Stimulated activated memory B cell treated with anti-CD40 and anti-IgM and Interleukin-4, amounts not matched to agents 10 μg/mL and 1 μg/mL and 100 μg/mL, for 72 hours (primary cell): ENCODE data around the gene GDI1.

Source experiments
- ATAC-seq: fragments of 150-1000 bp; cut with Tn5 transposase; 2 replicates; pipeline ENCODE4 v1.10.0; 2021
- H3K27ac Mint-ChIP-seq: one replicate; pipeline ENCODE4 v1.8.0; 2022; ENCODE audit warnings: mild to moderate bottlenecking, mixed read lengths
- H3K27me3 Mint-ChIP-seq: one replicate; pipeline ENCODE4 v1.8.0; 2022; ENCODE audit warnings: mixed read lengths
- H3K36me3 Mint-ChIP-seq: one replicate; pipeline ENCODE4 v1.8.0; 2022; ENCODE audit warnings: mixed read lengths
- H3K4me1 Mint-ChIP-seq: one replicate; pipeline ENCODE4 v1.8.0; 2022; ENCODE audit warnings: mixed read lengths
- H3K4me3 Mint-ChIP-seq: one replicate; pipeline ENCODE4 v1.8.0; 2022; ENCODE audit warnings: mild to moderate bottlenecking, moderate library complexity, mixed read lengths
- H3K9me3 Mint-ChIP-seq: one replicate; pipeline ENCODE4 v1.8.0; 2022; ENCODE audit warnings: mixed read lengths

Gene GDI1

DNA sequence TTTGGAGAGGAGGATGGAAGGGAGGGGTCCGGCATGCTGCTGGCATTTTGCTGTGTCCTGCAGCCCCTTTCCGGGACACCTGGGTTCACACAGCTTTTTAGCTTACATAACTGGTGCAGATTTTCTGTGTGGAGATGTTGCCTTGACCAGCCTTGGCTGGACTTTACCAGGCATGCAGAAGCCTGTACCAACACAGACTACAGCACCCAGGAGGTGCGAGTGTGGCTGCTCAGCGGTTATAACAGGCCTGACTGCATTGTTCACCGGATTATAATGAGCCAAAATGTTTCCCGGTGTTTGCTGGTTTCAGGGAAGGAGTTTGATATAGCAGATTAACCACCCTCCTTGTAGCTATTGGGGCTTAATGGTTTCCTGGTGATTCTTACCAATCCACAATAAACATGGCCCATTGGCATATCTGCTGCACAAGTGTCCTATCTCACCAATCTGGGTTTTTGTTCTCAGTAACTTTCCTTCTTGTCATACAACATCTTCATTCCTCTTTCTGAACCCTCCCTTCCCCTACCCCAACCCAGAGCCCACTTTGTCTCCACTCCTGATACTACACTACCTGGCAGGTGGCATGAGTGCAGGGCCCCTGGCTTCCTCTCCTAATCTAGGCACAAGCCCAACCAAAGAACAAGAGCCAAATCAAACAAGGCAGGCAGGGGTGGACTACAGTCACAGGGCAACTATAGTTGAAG, 34.9 kb upstream of the GDI1 start:
- Mint-ChIP-seq H3K27ac (peak overlapping the region; percentile 35), H3K36me3 (peaks cover 27% of the 10 kb centered on the region), H3K4me1 (peaks cover 14% of the 10 kb centered on the region), H3K4me3 (no peak overlapping the region), H3K9me3 (no peaks in the 10 kb centered on the region), H3K27me3 (no peaks in the 10 kb centered on the region)
- no peak for ATAC-seq

DNA sequence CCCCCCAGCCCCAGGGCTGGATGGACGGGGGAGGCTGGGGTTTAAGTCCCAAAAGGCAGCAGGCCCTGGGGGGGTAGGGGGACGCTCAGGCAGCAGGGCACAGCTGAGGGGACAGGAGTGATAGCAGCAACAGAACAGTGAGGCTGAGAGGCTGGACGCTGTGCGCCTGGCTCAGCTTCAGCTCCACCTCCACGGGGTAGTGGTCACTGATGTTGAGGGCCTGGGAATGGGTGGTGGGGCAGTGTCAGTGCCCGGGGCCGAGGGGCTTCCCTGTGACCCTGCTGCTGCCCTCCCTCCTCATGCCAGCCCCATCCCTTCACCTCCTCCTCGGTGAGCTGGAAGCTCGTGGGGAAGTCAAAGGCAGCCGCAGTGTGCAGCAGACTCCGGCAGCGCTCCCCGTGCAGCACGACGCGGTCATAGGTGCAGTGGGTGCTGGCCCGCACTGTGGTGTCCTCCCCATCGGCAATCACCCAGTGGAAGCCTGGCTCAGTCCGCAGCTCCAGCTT, 34.3 kb upstream of the GDI1 start:
- Mint-ChIP-seq H3K36me3 (peaks cover 27% of the 10 kb centered on the region), H3K27ac (peak overlapping the region; percentile 35), H3K4me3 (no peak overlapping the region), H3K27me3 (no peaks in the 10 kb centered on the region), H3K9me3 (no peaks in the 10 kb centered on the region), H3K4me1 (peaks cover 14% of the 10 kb centered on the region)
- ATAC-seq, result no peak

DNA sequence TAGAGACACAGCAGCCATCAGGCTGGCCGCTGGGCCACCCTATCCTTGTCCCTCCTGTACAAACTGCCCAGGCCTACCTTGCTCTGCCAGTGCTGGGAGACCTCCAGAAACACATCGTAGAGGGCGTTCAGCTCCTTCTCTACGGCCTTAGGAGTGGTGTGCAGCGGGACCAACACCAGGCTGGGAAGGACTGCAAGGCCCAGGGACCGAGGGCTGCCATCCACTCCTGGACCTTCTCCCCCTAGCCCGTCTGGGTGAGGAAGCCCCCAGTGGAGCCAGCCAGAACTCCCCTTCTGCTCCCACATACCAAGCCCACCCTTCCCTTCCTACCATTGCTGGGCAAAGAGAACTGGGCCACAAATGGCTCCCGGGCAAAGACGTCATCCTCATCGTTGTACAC, 33.8 kb upstream of the GDI1 start:
- Mint-ChIP-seq H3K9me3 (no peaks in the 10 kb centered on the region), H3K4me1 (peaks cover 15% of the 10 kb centered on the region), H3K4me3 (no peak overlapping the region), H3K27me3 (no peaks in the 10 kb centered on the region), H3K36me3 (peaks cover 25% of the 10 kb centered on the region), H3K27ac (no peak overlapping the region)
- no peak for ATAC-seq

DNA sequence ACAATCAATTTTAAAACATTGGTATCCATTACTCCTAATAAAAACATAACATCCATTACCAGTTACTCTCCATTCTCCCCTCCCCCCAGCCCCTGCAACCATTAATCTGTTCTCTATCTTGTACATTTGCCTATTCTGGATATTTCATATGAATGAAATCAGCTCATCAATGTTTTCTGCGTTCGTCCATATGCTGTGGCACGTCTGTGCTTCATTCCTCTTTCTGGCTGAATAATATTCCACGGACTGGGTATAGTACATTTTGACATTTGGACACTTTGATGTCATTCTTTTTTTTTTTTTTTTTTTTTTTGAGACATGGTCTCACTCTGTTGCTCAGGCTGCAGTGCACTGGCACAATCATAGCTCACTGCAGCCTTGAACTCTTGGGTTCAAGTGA, 33.1 kb upstream of the GDI1 start:
- Mint-ChIP-seq H3K36me3 (peaks cover 19% of the 10 kb centered on the region), H3K9me3 (no peaks in the 10 kb centered on the region), H3K27ac (no peak overlapping the region), H3K4me3 (no peak overlapping the region), H3K4me1 (peaks cover 22% of the 10 kb centered on the region), H3K27me3 (no peaks in the 10 kb centered on the region)
- ATAC-seq, result no peak

DNA sequence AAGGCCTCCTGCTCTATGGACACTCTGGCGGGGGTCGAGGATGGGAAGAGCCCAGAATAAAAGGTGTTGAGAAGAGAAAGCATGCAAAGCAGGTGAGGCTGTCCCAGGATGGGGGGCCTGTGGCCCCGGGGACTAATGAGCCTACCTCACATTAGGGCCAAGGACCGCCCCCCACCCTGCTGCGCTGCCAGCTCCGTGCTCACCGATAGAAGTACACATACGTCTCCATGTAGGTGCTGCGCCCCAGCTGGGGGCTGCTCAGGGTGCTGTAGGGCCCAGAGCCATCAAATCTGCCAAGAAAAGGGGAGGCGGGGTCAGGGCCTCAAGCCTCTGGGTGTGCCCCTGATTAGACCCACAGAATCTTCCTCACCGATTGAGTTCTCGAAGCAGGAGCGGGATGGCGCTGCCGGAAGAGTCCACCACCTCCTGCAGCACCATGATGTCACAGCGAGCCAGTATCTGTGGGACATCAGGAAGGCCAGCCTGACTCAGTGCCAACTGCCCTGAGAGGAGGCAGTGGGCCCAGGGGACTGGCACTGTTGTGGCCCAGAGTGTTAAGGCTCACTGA, 32.2 kb upstream of the GDI1 start:
- Mint-ChIP-seq H3K27ac (peak overlapping the region; percentile 49), H3K4me1 (peaks cover 26% of the 10 kb centered on the region), H3K4me3 (no peak overlapping the region), H3K36me3 (peaks cover 10% of the 10 kb centered on the region), H3K9me3 (no peaks in the 10 kb centered on the region), H3K27me3 (no peaks in the 10 kb centered on the region)
- no peak for ATAC-seq

DNA sequence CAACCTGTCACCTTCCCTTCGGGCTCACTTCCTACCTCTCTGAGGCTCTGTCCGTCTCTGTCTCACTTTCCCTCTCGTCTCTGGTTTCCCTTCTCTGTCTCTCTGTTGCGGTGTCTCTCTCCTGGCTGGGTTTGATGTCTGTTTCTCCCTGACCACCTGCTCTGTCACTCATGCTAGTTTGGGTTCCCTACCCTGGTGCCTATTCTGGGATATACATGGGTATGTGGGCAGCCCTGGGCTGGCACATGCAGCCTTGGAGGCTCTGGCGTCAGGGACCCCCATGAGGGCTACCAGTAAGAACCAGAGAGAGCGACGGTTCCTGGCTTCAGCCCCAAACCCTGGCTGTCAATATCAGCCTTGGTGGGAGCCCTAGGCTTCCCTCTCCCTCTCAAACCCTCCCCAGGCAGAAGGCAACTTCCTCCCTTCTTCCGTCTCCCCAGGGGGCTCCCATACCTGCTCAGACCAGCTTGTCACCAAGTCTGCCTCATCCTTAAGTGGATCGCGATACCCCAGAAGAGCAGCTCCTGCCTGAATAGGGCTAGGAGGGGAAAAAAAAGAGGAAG, 28.2 kb upstream of the GDI1 start:
- Mint-ChIP-seq H3K9me3 (no peaks in the 10 kb centered on the region), H3K36me3 (peaks cover 4% of the 10 kb centered on the region), H3K27me3 (no peaks in the 10 kb centered on the region), H3K4me3 (peak overlapping the region; percentile 80), H3K4me1 (peaks cover 27% of the 10 kb centered on the region), H3K27ac (peak overlapping the region; percentile 64)
- no peak for ATAC-seq

DNA sequence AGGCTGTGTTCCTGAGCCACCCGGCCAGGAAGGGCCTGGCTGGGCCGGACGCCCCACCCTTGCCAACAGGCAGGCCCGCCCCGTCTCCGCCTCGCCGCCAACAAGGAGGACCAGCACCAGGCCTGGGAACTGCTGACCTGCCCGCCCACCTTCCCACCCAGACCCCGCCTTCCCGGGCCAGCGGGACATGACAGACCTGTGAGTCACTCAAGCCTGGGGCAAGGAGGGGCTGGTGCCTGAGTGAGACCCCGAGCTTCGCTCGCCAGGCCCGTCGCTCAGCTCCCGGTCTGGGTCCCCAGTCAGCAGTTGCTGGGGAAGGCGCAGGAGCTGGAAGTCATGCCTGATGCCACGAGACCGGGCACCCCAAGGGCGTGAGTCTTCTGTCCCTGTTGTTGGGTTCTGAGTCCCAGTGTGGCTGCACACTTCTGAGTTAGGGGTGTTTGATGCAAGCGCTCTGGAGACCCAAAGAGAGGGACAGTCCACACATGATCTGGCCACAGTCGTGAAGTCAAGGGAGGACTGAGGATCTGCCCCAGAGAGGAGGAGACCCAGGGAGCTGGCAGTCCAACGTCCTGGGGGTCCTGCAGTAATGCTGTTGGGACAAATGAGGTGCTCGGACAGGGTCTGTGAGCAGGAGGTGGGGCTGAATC, 27.6 kb upstream of the GDI1 start, which contains the start of gene DNASE1L1:
Gene DNASE1L1 (minus strand): TSS at position 33 of the 650 bp plus-strand sequence. CDS start 3,686 bp downstream, outside the sequence.
- no peaks in the 10 kb centered on the region for H3K9me3 Mint-ChIP-seq
- H3K27me3 Mint-ChIP-seq, result no peaks in the 10 kb centered on the region
- peaks cover 4% of the 10 kb centered on the region for H3K36me3 Mint-ChIP-seq
- H3K4me1 Mint-ChIP-seq, result peaks cover 27% of the 10 kb centered on the region
- H3K27ac Mint-ChIP-seq, result peak within 1 kb of the TSS; percentile 64
- H3K4me3 Mint-ChIP-seq, result peak within 1 kb of the TSS; percentile 80
- ATAC-seq, result peak; percentile 71

DNA sequence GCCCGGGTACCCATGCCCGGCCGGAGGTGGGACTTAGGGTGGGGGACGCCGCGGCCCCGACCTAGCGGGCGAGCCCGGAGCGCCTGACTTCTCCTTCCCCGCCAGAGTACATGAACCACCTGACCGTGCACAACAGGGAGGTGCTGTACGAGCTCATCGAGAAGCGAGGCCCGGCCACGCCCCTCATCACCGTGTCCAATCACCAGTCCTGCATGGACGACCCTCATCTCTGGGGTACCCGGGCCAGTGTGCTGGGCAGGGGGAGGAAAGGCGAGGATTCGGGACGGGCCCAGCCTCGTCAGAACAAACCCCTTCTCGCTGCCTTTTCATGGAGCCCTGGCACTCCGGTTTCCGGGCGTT, 25.0 kb upstream of the GDI1 start:
- Mint-ChIP-seq H3K27me3 (no peaks in the 10 kb centered on the region), H3K27ac (peak overlapping the region; percentile 89), H3K4me3 (peak overlapping the region; percentile 95), H3K9me3 (no peaks in the 10 kb centered on the region), H3K36me3 (peaks cover 16% of the 10 kb centered on the region), H3K4me1 (peaks cover 31% of the 10 kb centered on the region)
- peak; percentile 84 for ATAC-seq

DNA sequence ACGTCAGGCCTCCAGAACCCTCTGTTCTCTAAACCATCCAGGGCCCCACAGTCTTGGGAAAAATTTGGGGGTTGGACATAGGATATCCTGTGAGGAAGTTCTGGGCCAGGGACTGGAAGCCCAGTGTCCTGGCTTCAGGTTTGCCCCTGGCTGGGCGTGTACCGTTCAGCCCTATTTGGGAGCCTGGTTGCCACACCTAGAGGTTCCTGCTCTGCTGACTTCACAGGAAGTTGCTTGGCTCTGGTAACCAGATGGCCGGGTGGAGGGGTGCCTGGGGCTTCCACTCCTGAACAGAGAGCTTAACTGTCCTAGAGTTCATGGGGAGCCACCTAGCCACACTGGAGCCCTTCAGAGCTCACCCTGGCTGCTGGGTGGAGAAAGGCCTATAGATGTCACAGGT, 24.5 kb upstream of the GDI1 start:
- Mint-ChIP-seq H3K9me3 (no peaks in the 10 kb centered on the region), H3K27ac (peak overlapping the region; percentile 89), H3K36me3 (peaks cover 16% of the 10 kb centered on the region), H3K4me1 (peaks cover 31% of the 10 kb centered on the region), H3K4me3 (peak overlapping the region; percentile 95), H3K27me3 (no peaks in the 10 kb centered on the region)
- peak; percentile 69 for ATAC-seq

DNA sequence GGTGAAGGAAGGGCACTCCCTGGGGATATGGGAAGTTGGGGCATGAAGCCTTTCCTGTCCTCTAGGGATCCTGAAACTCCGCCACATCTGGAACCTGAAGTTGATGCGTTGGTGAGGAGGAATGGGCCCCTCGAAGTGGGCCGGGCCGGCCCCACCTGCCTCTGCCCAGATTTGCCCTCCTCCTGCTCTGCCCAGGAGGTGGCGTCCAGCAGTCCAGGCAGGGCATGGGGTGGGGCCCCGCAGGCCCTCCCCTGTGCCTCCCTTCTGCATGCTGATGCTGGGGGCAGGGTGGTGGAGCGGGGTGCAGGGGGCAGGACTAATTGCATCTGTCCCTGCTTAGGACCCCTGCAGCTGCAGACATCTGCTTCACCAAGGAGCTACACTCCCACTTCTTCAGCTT, 23.8 kb upstream of the GDI1 start:
- Mint-ChIP-seq H3K27ac (peak overlapping the region; percentile 89), H3K9me3 (no peaks in the 10 kb centered on the region), H3K4me3 (no peak overlapping the region), H3K27me3 (no peaks in the 10 kb centered on the region), H3K36me3 (peaks cover 16% of the 10 kb centered on the region), H3K4me1 (peaks cover 31% of the 10 kb centered on the region)
- no peak for ATAC-seq

DNA sequence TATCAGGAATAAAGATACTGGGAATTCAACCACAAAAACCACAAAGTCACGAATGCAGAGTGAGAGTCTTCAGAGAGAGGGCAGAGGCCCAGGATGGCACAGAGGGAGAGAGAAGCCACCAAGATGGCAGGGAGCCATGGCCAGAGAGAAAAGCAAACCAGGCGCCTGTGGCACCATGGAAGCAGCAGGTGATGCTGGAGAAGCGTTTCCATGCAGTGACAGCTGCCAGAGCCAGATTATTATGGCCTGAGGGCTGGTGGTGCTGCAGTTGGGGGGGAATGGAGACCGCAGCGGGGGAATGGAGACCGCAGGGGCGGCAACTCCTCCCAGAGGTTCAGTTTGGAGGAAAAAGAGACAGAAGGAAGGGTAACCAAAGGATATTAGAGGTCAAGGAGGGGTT, 19.8 kb upstream of the GDI1 start:
- no peak for ATAC-seq
- Mint-ChIP-seq H3K4me1 (peaks cover 30% of the 10 kb centered on the region), H3K27ac (no peak overlapping the region), H3K36me3 (peaks cover 16% of the 10 kb centered on the region), H3K9me3 (no peaks in the 10 kb centered on the region), H3K27me3 (no peaks in the 10 kb centered on the region), H3K4me3 (no peak overlapping the region)

DNA sequence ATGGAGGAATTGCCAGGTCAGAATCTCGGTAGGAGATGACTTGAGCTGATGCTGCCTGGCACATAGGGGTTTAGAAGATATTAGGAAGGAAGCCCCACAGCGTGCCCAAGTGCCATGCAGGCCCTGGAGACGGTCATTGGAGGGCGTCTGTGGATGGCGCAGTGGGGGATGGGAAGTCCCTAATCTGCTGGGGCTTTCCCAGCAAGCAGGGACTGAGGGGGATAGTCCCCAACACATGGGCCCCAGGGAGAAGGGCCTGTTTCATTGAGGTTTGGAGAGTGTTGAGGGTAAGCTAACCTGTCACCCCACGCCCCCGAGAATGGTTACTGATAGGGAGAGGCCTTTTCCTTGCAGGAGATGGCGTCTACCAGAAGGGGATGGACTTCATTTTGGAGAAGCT, 17.8 kb upstream of the GDI1 start:
- Mint-ChIP-seq H3K9me3 (no peaks in the 10 kb centered on the region), H3K27ac (peak overlapping the region; percentile 60), H3K4me1 (peaks cover 21% of the 10 kb centered on the region), H3K27me3 (no peaks in the 10 kb centered on the region), H3K36me3 (peaks cover 11% of the 10 kb centered on the region), H3K4me3 (peak overlapping the region; percentile 10)
- peak; percentile 67 for ATAC-seq

DNA sequence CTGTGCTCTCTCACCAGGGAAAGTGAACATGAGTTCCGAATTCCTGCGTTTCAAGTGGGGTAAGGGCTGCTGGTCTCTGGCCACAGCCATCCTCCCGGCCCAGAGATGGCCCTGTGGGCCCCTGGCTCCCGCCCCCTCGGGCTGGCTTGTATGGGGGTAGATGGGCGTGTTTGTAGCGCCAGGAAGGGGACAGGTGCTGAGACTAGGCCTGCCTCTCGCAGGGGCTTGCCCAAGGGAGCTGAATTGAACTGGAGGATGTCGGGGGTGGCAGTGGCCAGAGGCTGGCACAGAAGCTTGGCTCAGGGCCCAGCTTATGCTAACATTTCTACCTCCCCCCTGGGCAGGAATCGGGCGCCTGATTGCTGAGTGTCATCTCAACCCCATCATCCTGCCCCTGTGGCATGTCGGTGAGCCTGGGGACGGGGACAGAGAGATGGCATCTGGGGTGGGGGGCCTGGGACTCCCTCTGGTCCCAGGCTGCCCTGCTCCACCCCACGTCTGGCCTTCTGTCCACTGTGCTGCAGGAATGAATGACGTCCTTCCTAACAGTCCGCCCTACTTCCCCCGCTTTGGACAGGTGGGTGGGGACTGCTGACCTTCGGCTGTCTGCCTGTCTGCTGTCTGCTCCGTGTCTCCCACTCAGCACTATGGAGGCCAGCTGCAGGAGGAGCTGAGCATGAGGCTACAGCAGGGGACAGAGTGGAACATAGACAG, 17.1 kb upstream of the GDI1 start:
- peak overlapping the region; percentile 60 for H3K27ac Mint-ChIP-seq
- ATAC-seq, result no peak
- no peaks in the 10 kb centered on the region for H3K27me3 Mint-ChIP-seq
- peaks cover 11% of the 10 kb centered on the region for H3K36me3 Mint-ChIP-seq
- H3K9me3 Mint-ChIP-seq, result no peaks in the 10 kb centered on the region
- H3K4me3 Mint-ChIP-seq, result no peak overlapping the region
- H3K4me1 Mint-ChIP-seq, result peaks cover 21% of the 10 kb centered on the region

DNA sequence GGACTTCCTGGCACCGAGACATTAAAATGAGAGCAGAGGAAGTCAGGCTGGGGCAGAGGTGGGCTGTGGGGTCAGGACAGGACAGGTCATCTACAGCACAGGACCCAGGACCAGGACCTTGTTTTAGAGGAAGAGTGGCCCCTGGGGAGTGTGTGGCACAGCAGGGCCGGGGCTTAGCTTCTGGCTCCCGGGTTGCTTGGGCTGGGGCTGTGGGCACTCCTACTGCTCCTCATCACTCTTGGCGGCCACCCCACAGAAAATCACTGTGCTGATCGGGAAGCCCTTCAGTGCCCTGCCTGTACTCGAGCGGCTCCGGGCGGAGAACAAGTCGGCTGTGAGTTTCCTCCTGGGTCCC, 16.6 kb upstream of the GDI1 start:
- Mint-ChIP-seq H3K27me3 (no peaks in the 10 kb centered on the region), H3K4me3 (no peak overlapping the region)

More for the DNA sequence above, 16.6 kb upstream of the GDI1 start:
- no peaks in the 10 kb centered on the region for H3K9me3 Mint-ChIP-seq
- no peak for ATAC-seq
- H3K4me1 Mint-ChIP-seq, result peaks cover 21% of the 10 kb centered on the region
- H3K36me3 Mint-ChIP-seq, result peaks cover 7% of the 10 kb centered on the region
- H3K27ac Mint-ChIP-seq, result no peak overlapping the region
